Smooth muscle cell of the brain vasculature (primary cell): Measurements from ENCODE around the gene DOK6.

ENCODE experiments used
- DNase-seq: peaks from one replicate; pipeline ENCODE4 v3.0.0-alpha.2; 2012; ENCODE audit warnings: low read depth, low spot score

Gene DOK6

DNA sequence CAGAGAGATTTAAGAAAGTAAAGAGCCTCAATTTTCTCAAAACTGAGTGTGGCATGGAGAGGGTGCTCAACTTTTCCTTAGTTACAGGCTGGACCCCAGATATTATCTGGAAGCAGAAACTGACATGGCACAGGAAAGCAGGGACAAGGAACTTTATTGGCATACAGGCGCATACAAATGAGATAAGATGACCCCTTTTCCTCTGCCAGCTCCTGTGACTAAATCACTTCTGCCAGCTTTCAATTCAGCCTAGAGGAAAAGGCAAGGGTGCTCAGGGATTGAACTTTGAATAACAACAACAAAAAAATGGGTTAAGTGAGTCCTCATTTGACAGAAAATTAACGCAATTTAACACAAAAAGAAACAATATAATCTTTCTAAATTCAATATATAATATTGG lies 284.1 kb downstream of the DOK6 start:
- no peak for DNase-seq

GRCh38 chr18:69686861-69687260 lies 286.2 kb downstream of the DOK6 start:
- DNase-seq = no peak

- no peak for DNase-seq
These were observed 288.6 kb downstream of the DOK6 start for GRCh38 chr18:69689121-69689759.

- no peak for DNase-seq
These were observed 290.5 kb downstream of the DOK6 start for GRCh38 chr18:69691008-69691760.

- no peak for DNase-seq
These were observed 296.4 kb downstream of the DOK6 start for GRCh38 chr18:69697069-69697468.

GRCh38 chr18:69697689-69698088 lies 297.0 kb downstream of the DOK6 start:
- DNase-seq = no peak

GRCh38 chr18:69701305-69701704 lies 300.6 kb downstream of the DOK6 start:
- no peak for DNase-seq

DNA sequence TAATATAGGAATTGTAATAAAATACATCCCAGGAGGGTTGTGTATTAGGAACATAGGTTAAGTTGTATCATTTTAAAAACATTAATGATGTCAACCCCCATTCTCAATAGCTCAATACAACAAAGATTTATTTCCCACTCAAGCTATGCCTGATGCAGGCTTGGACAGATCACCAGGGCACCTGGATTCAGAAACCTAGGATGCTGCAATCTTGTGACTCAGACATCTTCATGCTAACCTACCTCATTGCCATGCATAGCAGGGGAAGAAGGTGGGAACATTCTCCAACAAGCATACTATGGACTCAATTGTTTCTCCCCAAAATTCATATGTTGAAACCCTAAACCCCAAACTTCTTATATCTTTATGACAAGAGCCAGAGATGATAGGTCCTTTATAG lies 302.8 kb downstream of the DOK6 start:
- DNase-seq = no peak

DNA sequence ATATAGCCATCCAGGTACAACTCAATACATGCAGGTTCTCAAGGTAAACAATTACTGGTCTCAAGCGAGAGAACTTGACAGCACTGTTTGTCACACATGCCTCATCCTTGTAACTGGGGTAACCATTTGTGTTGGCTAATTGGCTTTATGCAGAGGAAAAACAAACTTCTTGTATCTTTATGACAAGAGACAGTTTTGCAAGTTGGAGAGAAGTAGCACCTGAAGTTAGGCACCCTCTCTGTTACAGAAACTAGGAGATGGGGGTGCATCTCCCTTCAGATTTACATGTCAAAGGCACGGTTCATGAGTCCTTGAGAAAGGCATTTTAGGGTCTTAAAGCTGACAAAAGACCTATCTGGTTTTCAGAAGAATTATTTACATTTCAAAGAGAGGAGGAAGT lies 305.3 kb downstream of the DOK6 start:
- DNase-seq = no peak

DNA sequence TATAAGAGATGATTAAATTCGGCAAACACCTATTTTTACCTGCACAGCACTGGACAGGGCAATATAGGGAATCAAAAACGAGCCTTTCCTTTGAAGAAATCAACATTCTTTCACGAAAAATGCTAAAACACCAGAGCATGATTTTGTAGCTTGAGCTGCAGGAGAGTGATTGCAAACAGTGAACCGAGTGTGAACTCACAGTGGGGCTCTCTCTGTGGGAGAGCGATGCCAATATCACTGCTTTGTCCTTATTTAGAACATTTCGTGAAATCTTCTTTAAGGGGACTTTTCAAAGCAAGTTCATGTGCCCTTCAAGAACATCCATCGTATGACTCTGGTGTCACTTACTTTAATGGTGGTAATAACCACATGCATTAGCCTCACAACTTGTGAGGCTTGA lies 308.2 kb downstream of the DOK6 start:
- DNase-seq = no peak

GRCh38 chr18:69715191-69715795 lies 314.6 kb downstream of the DOK6 start:
- DNase-seq = no peak

DNA sequence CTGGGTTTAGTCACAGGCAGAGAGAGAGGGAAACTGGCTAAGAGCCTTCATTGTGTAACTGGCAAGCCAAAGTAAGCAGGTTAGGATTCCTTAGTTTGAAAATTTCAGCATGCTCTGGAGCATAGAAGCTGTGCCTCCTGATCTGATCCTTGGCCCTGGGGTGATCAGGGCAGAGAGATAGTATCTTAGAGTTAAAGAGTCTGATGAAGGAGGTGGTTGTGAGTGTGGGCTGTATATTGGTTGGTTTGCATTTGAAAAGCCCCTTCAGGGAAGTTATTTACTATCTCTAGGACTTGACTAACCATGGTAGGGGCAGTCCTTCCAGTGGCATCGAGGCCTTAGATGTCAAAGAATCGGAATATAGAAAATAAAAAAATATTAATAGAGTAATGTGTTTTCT lies 316.9 kb downstream of the DOK6 start:
- no peak for DNase-seq

DNA sequence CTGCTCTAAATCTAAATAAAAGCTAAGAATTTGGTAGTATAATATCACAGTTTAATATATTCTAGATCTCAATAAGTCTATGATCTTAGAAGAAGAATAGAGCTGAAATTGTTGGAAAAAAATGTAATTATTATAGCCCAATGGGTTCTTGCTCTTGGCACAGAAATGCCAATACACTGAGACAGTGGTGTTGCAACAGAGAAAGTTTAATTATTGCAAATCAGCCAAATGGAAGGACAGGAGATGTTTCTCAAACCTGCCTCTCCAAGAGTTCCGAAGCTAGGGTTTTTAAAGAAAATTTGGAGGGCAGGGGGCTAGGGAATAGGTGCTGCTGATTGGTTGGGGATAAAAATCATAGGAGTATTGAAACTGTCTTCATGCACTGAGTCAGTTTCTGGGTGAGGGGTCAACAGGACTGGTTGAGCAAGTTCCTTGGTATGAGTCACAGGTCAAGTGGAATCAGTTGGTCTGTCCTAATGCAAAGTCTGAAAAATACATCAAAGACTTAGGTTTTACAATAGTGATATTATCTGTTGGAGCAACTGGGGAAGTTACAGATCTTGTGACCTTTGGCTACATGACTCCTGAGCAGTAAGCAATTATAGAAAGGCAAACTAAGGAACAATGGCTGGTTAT lies 318.3 kb downstream of the DOK6 start:
- no peak for DNase-seq

GRCh38 chr18:69720422-69720821 lies 319.7 kb downstream of the DOK6 start:
- DNase-seq = no peak

DNA sequence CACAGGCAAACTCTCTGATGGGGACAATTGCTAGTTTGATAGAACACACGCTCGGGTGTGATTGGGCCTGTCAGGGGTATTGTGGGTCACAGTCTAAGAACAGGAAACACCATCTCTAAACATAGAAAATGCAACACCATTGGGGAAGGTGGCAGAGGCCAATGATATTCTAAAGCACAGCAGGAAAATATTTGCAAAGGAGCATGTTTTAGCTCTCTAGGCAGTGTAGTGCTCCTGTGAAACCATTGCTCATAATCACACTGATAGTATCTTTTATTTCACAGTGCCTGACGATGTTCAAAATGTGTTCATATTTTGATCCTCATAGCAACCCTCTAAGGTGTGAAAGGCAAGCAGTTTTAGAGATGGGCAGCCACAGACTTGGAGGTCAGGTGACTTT lies 322.7 kb downstream of the DOK6 start:
- DNase-seq = no peak

GRCh38 chr18:69725009-69725408 lies 324.3 kb downstream of the DOK6 start:
- no peak for DNase-seq

DNA sequence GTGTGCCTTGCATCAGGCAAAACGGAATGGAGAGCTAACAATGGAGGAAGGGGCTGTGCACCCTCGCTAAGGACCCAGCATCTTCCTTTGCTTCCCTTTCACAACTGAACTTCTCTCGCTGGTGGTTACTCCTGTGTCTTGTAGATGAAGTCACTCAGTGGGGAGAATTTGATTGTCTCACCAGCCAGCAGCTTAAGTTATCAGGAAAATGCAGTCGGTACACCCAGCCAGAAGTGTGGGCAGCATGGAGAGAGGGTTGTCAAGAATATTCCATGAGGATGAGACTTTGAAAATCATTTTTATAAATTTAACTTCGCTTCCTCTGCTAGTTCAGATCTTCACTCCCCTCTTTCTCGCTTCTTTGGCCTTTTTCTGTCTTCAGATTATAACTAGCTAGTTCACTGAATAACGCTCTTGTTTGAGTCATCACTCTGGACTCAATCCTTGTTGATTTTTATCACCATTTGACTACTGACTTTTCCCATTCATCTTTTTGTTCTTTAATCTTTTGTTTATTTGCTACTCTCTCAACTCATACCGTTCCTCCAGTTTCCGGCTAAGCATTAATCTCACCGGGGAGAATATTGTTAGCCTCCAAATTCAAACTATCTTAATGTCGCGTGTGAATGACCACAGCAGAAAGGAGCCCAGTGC lies 325.3 kb downstream of the DOK6 start:
- no peak for DNase-seq

GRCh38 chr18:69727912-69728572 lies 327.4 kb downstream of the DOK6 start:
- DNase-seq = no peak

DNA sequence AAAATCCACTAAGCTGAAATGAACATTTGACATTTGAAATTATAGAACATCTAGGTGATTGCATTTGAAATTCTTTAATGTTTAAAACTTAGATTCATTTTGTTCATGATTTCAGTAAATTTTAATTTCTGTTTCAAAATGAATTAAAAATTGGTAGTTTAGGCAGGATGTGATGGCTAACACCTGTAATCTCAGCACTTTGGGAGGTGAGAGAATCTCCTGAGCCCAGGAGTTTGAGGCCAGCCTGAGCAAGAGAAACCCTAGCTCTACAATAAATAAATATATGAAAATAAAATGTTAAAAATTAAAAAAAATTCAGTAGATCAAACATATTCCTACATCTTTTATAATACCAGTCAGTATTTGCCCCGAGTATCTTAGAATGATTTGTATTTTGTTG lies 330.0 kb downstream of the DOK6 start:
- no peak for DNase-seq

DNA sequence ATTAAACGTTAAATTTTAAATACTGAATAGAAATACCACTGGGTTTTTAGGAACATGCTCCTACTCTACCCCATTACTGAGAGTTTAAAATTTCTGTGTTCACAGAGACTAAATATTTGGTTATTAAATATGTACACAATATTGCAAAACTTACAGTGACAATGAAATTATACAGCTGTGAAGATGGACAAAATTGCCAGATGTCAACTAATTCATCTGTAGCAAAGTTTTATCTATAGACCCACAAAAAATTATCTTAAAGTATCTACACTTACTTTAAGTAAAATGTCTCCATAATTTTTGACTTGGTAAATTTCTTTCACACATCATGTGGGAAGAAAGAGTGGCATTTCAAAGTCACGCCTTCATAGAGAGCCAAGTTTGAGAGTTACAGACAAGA lies 333.8 kb downstream of the DOK6 start:
- DNase-seq = no peak

DNA sequence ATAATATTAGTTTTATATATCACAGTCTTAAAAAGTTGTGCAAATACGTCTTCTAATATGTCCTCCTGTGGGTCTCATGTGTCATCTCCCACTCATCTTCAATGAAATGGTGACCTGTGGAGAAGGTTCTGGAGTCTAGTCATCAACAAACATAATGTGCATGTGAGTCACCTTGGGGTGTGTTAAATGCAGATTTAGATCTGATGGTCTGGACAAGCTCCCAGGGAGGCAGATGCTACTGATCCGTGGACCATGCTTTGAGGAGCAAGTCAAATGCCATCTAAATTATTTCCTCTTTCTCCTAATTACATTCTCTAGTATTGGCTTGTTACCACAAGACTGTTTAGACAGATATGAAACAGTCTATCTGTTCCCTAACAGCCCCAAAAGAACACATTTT lies 336.0 kb downstream of the DOK6 start:
- no peak for DNase-seq

DNA sequence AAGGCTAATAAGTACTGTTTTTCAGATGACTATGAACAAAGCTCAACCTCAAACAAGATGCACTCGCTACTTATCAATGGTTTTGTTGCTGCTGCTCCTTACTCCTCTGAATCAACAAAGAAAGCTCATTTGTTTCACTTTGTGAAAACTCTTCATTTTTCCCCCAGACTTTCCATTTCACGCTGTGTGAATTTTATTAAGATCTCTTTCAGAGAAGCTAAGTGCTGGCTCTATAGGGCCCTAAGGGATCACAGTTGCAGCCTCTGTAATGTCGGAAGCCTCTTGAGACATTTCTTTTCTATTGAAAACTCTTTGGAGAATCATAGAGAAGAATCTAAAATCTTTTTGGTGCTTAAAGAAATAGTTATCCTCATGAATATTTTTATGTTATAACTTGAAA lies 337.2 kb downstream of the DOK6 start:
- no peak for DNase-seq
